GM11168 (cell line): ENCODE results near the gene VWA5A.
"Not testable (repeated sequence)": the region's sequence is repeated elsewhere in the genome, so short reads cannot be mapped to it uniquely, and the experiment has no call there.

ENCODE experiments used
- in situ Hi-C: fragments of 300-500 bp; cut with MboI; formaldehyde crosslinking; loops from one replicate; pipeline ENCODE4 v1.12.0; 2022; ENCODE audit warnings: low sequenced_read_pairs; ENCODE audit not compliant: unreplicated experiment

Gene VWA5A

DNA sequence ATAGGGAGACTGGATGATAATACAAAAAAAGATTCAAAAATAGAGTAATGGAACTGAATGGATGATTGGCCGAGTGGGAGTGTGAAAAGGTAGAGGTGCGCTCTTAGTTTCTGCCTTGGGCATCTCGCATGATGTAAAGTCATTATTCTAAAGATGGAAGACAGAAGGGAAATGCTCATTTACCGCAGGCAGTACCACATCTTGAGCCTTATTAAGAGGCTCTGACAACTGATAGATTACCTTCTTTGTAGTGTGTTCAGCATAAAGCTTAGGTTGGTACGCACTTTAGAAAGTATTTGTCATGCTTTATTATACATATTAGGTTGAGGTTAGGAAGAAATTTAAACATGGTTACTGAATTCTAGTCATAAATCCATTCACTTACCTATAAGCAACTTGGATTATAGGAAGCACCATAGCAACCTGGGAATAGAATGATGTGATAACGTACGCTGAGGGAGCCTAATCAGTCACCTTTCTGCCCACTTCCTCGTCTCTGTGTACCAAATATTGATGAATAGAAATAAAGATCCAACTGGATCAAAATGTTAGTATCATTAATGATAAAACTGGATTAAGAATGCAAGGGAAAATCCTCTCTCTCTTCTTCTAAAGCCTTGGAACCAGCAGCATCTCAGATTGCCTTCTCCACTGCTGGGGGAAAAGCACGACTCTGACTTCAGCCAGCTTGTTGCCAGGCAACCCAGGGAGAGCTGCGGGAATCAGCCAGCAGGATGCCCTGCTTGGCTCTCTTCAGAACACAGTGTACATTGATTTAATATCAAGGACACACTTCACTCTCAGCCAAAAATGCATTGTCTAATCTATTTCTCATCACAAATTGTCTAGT lies 29.0 kb upstream of the VWA5A start:
- in situ Hi-C loops, result no loop called here

GRCh38 chr11:124090996-124091395 lies 24.3 kb upstream of the VWA5A start:
- in situ Hi-C loops, result no loop called here

GRCh38 chr11:124093330-124093729 lies 21.9 kb upstream of the VWA5A start:
- in situ Hi-C loops, result no loop called here

GRCh38 chr11:124094731-124095130 lies 20.5 kb upstream of the VWA5A start:
- in situ Hi-C loops, result no loop called here

DNA sequence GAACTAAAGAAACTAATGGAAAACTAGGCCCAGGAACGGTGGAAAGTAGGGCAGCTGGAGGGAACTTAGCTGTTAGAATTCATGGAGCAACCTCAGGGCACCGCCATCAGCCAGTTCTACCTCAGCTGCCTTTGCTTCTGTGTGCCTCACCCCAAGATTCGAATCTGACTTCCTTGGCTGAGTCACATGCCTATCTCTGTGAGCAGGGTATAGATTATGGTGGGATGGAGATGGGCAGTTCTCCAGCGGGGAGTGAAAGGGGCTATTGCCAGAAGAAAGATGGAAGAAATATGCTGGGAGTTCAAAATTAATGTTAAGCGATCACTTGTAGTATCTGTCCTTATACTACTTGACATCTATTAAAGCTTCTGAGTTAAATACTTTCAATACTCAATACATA lies 18.9 kb upstream of the VWA5A start:
- in situ Hi-C loops, result no loop called here

DNA sequence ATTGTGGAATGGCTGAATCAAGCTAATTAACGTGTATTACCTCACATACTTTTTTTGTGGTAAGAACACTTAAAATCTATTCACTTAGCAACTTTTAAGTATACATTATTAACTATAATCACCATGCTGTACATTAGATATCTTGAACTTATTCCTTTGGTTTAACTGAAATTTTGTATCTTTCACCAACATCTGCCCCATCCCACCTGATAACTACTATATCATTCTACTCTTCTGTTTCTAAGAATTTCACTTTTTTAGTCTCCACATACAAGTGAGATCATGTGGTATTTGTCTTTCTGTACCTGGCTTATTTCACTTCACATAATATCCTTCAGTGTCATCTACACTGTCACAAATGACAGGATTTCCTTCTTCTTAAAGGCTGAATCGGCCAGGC lies 17.1 kb upstream of the VWA5A start:
- in situ Hi-C loops, result no loop called here

DNA sequence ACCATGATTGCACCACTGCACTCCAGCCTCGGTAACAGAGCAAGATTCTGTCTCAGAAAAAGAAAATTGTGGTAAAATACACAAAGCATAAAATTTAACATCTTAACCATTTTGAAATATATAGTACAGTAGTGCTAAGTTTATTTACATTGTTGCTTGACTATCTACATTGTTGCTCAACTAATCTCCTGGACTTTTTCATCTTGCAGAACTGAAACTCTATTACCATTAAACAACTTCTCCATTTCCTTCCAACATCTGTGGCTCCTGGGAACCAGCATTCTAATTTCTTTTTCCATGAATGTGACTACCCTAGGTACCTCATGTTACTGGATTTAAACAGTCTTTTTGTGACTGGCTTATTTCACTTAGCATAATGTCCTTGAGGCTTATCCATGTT lies 13.5 kb upstream of the VWA5A start:
- in situ Hi-C loops, result no loop called here

- in situ Hi-C loops, result no loop called here
These were observed 7.1 kb upstream of the VWA5A start for GRCh38 chr11:124108156-124108555.

GRCh38 chr11:124109377-124109776 lies 5.9 kb upstream of the VWA5A start:
- in situ Hi-C loops, result no loop called here

- in situ Hi-C loops, result no loop called here
These were observed 5.0 kb upstream of the VWA5A start for GRCh38 chr11:124110201-124110600.

GRCh38 chr11:124113890-124114289 lies 1.4 kb upstream of the VWA5A start:
- in situ Hi-C loops, result no loop called here

- in situ Hi-C loops, result no loop called here
These were observed 749 bp downstream of the VWA5A start for GRCh38 chr11:124115782-124116616.

DNA sequence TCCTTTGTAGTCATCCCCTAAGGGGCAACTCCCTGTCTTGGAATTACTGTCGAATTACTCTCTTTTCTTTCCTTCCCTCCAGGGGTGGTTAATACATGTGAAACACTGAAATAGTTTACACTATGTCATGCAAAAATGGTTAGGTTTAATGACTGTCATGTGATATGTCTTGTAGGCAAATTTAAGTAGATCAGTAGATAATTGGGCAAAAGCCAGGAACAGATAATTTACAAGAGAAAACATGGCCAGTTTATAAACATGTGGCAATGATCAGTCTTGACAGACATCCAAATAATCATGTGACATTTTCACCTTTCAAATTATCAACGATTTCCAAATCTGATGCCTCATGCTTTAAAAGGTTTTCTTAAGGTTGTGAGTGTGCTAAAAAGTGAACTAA lies 3.9 kb downstream of the VWA5A start:
- in situ Hi-C loops, result no loop called here

DNA sequence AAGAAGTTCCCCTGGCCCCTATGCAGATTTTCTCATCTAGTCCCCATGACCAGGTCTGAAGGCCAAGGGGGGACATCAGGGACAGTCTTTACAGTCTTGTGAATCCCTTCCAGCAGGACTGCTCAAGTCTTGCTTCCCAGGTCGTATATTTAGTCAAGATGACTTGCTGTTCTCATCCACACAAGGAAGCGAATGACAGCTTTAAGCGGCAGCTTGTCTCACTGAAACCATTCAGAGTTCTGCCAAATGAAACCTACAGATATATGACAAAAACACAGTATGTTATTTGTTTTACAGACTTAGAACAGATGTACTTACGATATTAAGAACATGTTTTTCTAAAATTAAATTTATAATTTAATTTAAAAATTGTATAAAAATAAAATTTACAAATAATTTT lies 5.6 kb downstream of the VWA5A start:
- in situ Hi-C loops, result no loop called here

- in situ Hi-C loops, result no loop called here
These were observed 6.9 kb downstream of the VWA5A start for GRCh38 chr11:124122123-124122522.

- in situ Hi-C loops, result no loop called here
These were observed 8.4 kb downstream of the VWA5A start for GRCh38 chr11:124123622-124124021.

DNA sequence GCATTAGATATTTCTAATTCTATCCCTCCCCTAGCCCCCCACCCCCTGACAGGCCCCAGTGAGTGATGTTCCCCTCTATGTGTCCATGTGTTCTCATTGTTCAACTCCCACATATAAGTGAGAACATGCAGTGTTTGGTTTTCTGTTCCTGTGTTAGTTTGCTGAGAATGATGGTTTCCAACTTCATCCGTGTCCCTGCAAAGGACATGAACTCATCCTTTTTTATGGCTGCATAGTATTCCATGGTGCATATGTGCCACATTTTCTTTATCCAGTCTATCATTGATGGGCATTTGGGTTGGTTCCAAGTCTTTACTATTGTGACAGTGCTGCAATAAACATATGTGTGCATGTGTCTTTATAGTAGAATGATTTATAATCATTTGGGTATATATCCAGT lies 11.9 kb downstream of the VWA5A start:
- in situ Hi-C loops, result not testable (repeated sequence)

GRCh38 chr11:124143034-124143433 lies 27.8 kb downstream of the VWA5A start:
- in situ Hi-C loops, result no loop called here

DNA sequence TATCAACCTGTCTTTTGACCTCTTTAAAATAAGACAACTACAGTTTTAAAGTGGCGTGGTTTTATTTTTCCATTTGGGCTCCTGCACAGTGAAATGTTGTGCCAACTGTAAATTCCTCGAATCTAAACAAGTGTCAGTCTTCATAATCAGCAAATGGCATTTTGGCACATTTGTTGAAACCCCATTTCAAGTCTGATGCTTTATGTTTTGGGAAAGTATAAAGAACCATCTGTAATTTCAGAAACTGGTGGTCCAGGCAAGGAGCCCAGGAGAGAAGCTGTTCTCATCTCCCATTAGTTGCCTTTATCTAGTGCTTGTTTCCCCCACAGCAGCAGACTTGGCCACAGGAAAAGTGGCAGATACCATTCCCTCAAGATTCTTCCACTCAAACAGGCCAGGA lies 32.7 kb downstream of the VWA5A start:
- in situ Hi-C loops, result no loop called here

DNA sequence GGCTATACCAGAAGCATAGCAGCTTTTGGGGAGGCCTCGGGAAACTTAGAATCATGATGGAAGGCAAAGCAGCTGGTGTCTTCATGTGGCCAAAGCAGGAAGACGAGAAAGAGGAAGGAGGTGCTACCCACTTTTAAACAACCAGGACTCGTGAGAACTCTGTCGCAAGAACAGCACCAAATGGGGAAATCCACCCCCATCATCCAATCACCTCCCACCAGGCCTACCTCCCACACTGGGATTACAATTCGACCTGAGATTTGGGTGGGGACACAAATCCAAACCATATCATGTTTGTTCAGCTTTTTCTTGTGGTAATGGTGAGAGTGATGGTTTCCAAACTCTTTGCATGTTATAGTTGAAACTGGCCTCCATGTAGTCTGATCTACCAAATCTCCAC lies 35.4 kb downstream of the VWA5A start:
- in situ Hi-C loops, result no loop called here

GRCh38 chr11:124152770-124153407 lies 37.6 kb downstream of the VWA5A start:
- in situ Hi-C loops, result no loop called here
